ENCODE measurements around the gene CD28.

Gene CD28

GRCh38 chr2:203711399-203711798, 5.0 kb downstream of the CD28 start:
- H3K4me3 ChIP-seq (ENCODE audit: low read length), result no peak overlapping the region
- no peak for TF ChIP-seq CTCF (conservative IDR thresholded peaks at IDR 0.05; ENCODE audit: low read length)

DNA sequence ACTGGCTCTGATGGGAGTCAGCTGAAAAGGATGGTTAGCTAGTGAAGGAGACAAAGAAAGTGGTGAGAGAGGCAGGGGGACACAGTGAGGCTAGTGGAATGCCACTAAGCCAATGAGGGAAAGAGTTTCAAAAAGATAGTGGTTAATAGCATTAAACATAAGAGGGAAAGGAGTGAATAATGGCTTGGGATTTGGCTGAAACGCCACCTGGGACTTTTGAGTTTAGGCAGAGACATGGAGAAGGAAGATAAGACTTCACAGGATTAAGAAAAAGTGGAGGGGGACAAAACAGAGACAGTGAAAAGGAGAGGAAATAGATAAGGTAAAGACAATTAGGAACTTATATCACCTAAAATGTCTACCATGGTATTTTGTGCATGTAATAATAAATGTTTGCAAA, 6.9 kb downstream of the CD28 start:
- no peak for DNase-seq (ENCODE audit: low read depth)
- TF ChIP-seq CTCF (conservative IDR thresholded peaks at IDR 0.05; ENCODE audit: low read length), result no peak
- H3K4me3 ChIP-seq (ENCODE audit: low read length), result no peak overlapping the region

More at GRCh38 chr2:203711399-203711798, 5.0 kb downstream of the CD28 start:
- no peak for DNase-seq (ENCODE audit: low read depth)

GRCh38 chr2:203714112-203714511, 7.7 kb downstream of the CD28 start:
- DNase-seq (ENCODE audit: low read depth), result no peak
- H3K4me3 ChIP-seq (ENCODE audit: low read length), result no peak overlapping the region
- no peak for TF ChIP-seq CTCF (conservative IDR thresholded peaks at IDR 0.05; ENCODE audit: low read length)

DNA sequence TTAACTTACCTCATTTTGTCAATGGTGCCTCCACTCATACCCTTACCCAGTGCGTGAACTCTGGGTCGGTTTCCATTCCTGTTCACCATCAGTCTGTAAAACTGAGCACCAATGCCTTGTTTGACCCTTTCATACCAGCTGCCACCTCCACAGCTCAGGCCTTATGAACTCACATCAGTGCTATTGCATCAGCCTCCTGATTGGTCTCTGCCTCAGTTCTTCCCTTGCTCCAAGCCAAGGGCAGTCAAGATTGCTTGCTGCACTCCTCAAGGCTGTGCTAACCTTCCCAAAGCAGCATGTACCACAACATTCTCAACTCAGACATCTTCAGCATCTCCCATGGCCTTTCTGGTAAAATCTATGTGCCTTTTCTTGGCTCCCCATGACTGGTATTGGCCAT, 9.3 kb downstream of the CD28 start:
- no peak overlapping the region for H3K4me3 ChIP-seq (ENCODE audit: low read length)
- no peak for TF ChIP-seq CTCF (conservative IDR thresholded peaks at IDR 0.05; ENCODE audit: low read length)
- no peak for DNase-seq (ENCODE audit: low read depth)

GRCh38 chr2:203718087-203718486, 11.6 kb downstream of the CD28 start:
- H3K4me3 ChIP-seq (ENCODE audit: low read length), result no peak overlapping the region
- TF ChIP-seq CTCF (conservative IDR thresholded peaks at IDR 0.05; ENCODE audit: low read length), result no peak
- DNase-seq (ENCODE audit: low read depth), result no peak

GRCh38 chr2:203719456-203720410, 13.3 kb downstream of the CD28 start:
- TF ChIP-seq CTCF (conservative IDR thresholded peaks at IDR 0.05; ENCODE audit: low read length), result no peak
- no peak for DNase-seq (ENCODE audit: low read depth)

More at GRCh38 chr2:203719456-203720410, 13.3 kb downstream of the CD28 start:
- H3K4me3 ChIP-seq (ENCODE audit: low read length), result no peak overlapping the region

All from AG10803 (cell line).